ENCODE data around the gene ANKS1A. TPM values are rescaled to one million over a fixed set of nuclear protein-coding genes. Genes with fewer than 3 reads are reported as not detected.

ANKS1A gene
- polyA plus RNA-seq, 1 of the 3 experiments (the other 2 are of a cell fraction) = 7.6 TPM

DNA sequence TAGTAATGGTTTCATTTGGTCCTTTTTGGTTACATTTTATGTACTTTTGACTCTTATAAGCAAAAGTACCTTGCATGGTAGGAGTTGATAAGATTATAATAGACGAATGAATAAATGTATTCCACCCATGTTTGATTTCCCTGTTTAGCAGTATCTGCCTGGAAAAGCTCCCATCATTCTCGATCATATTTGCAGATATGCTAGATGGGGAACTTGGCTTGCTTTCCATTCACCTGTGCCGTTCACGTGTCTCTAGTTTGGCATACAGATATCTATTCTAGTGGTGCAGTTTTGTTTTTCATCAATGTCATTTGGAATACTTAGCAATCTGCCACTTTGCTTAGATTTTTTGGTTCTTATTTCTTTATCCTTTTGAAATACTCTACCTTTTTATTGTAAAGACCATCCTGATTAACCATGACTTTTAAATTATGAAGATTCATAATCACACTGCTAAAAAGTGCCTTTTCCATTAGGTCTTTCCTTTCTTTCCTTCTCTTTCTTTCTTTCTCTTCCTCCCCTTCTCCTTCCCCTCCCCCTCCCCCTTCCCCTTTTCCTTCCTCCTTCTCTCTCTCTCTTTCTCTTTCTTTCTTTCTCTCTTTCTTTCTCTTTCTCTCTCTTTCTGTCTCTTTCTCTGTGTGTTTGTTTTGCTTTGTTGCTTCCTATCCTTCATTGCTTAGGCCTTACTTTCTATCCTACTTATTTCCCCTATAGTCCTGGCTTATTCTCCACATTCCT lies 40.4 kb downstream of the ANKS1A start:
- no peak overlapping the region for H2AFZ ChIP-seq (ENCODE audit: low read depth)
- 78% methylated on average over 4 of the region's 4 CpGs for WGBS (ENCODE audit: low lambda C conversion rate)
- DNase-seq = no peak
- peaks cover 5 to 8% of the 10 kb centered on the region in 2 experiments; a peak in 2 of 4 replicates for H3K4me1 ChIP-seq (ENCODE audit: control insufficient read depth in 1 of 2, insufficient read depth in 2 of 2, low read depth in 1 of 2, low read length in 1 of 2)
- no peaks in the 10 kb centered on the region for H3K27me3 ChIP-seq (ENCODE audit: insufficient read depth)
- no peaks in the 10 kb centered on the region for H3K9me3 ChIP-seq
- H3K9me2 ChIP-seq = no peaks in the 10 kb centered on the region
- no peak overlapping the region for H3K9ac ChIP-seq
- H4K20me1 ChIP-seq (ENCODE audit: insufficient read depth) = no peaks in the 10 kb centered on the region
- no peaks in the 10 kb centered on the region for H3K36me3 ChIP-seq (replicated peaks in 1 of 2; ENCODE audit: control insufficient read depth in 1 of 2, insufficient read depth in 2 of 2, low read length in 1 of 2)
- H3K79me2 ChIP-seq (ENCODE audit: insufficient read depth) = peaks cover 4% of the 10 kb centered on the region; the same call in 1 of the 2 replicates
- TF ChIP-seq CHD2 (IDR thresholded peaks at IDR 0.05; ENCODE audit: low read length, partially characterized antibody) = no peak
- TF ChIP-seq, protein P1, sequence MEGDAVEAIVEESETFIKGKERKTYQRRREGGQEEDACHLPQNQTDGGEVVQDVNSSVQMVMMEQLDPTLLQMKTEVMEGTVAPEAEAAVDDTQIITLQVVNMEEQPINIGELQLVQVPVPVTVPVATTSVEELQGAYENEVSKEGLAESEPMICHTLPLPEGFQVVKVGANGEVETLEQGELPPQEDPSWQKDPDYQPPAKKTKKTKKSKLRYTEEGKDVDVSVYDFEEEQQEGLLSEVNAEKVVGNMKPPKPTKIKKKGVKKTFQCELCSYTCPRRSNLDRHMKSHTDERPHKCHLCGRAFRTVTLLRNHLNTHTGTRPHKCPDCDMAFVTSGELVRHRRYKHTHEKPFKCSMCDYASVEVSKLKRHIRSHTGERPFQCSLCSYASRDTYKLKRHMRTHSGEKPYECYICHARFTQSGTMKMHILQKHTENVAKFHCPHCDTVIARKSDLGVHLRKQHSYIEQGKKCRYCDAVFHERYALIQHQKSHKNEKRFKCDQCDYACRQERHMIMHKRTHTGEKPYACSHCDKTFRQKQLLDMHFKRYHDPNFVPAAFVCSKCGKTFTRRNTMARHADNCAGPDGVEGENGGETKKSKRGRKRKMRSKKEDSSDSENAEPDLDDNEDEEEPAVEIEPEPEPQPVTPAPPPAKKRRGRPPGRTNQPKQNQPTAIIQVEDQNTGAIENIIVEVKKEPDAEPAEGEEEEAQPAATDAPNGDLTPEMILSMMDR (IDR thresholded peaks at IDR 0.05) = no peak
- no peak for TF ChIP-seq JUND (IDR thresholded peaks at IDR 0.05)
- TF ChIP-seq MEF2A (IDR thresholded peaks at IDR 0.05; ENCODE audit: borderline replicate concordance, low read depth) = no peak
- no peak for TF ChIP-seq NRF1 (IDR thresholded peaks at IDR 0.05; ENCODE audit: low read depth, low read length)
- TF ChIP-seq POLR2AphosphoS5 (IDR thresholded peaks at IDR 0.05; ENCODE audit: low read depth, low read length) = no peak
- TF ChIP-seq SMC3 (IDR thresholded peaks at IDR 0.05; ENCODE audit: low read depth, low read length) = no peak
- no peak for TF ChIP-seq NFIC (IDR thresholded peaks at IDR 0.05; ENCODE audit: borderline replicate concordance)
- no peak for TF ChIP-seq FOXM1 (IDR thresholded peaks at IDR 0.05; ENCODE audit: low read depth)
- TF ChIP-seq, protein P2, sequence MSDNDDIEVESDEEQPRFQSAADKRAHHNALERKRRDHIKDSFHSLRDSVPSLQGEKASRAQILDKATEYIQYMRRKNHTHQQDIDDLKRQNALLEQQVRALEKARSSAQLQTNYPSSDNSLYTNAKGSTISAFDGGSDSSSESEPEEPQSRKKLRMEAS (IDR thresholded peaks at IDR 0.05; ENCODE audit: low read depth) = no peak
- TF ChIP-seq, protein P3, sequence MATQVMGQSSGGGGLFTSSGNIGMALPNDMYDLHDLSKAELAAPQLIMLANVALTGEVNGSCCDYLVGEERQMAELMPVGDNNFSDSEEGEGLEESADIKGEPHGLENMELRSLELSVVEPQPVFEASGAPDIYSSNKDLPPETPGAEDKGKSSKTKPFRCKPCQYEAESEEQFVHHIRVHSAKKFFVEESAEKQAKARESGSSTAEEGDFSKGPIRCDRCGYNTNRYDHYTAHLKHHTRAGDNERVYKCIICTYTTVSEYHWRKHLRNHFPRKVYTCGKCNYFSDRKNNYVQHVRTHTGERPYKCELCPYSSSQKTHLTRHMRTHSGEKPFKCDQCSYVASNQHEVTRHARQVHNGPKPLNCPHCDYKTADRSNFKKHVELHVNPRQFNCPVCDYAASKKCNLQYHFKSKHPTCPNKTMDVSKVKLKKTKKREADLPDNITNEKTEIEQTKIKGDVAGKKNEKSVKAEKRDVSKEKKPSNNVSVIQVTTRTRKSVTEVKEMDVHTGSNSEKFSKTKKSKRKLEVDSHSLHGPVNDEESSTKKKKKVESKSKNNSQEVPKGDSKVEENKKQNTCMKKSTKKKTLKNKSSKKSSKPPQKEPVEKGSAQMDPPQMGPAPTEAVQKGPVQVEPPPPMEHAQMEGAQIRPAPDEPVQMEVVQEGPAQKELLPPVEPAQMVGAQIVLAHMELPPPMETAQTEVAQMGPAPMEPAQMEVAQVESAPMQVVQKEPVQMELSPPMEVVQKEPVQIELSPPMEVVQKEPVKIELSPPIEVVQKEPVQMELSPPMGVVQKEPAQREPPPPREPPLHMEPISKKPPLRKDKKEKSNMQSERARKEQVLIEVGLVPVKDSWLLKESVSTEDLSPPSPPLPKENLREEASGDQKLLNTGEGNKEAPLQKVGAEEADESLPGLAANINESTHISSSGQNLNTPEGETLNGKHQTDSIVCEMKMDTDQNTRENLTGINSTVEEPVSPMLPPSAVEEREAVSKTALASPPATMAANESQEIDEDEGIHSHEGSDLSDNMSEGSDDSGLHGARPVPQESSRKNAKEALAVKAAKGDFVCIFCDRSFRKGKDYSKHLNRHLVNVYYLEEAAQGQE (IDR thresholded peaks at IDR 0.05; ENCODE audit: low read depth, low read length) = no peak
- TF ChIP-seq SIN3A (IDR thresholded peaks at IDR 0.05; ENCODE audit: borderline replicate concordance, low read depth, low read length) = no peak
- no peak overlapping the region for H3K27ac ChIP-seq (ENCODE audit: low read depth in 2 of 2, low read length in 1 of 2)
- no peaks in the 10 kb centered on the region for H3F3A ChIP-seq (replicated peaks; ENCODE audit: insufficient read depth)
- ChIA-PET POLR2A (no interaction called here), CTCF (no interaction called here)
- H3K4me3 ChIP-seq (ENCODE audit: low read depth in 2 of 2, low read length in 1 of 2) = no peak overlapping the region
- no peak overlapping the region for H3K4me2 ChIP-seq
